Gastroesophageal sphincter (tissue), 3 donors: ENCODE results near the gene TRIM8.

Source experiments
- CTCF ChIP-seq, 4 experiments: fragments of 200-600 bp in 2 of 4; fragments of 450-650 bp in 2 of 4; sonication (generic) in 1 of 4; IDR thresholded peaks; one replicate each; pipeline ENCODE4 v1.5.1; 2017 to 2019; ENCODE audit warnings: antibody characterized with exemption in 4 of 4, mild to moderate bottlenecking in 2 of 4, moderate library complexity in 2 of 4
- POLR2A ChIP-seq, 2 donors: fragments of 450-650 bp; IDR thresholded peaks; one replicate each; pipeline ENCODE4 v1.6.1; 2017; ENCODE audit warnings: antibody characterized with exemption in 2 of 2, mild to moderate bottlenecking in 2 of 2, moderate library complexity in 1 of 2
- POLR2AphosphoS5 ChIP-seq: sonication (generic); formaldehyde crosslinking; IDR thresholded peaks from one replicate; pipeline ENCODE4 v1.6.1; 2017; ENCODE audit warnings: antibody characterized with exemption

- TF ChIP-seq CTCF (IDR thresholded peaks at IDR 0.05) = no peak
- no peak for TF ChIP-seq POLR2AphosphoS5
- no peak for TF ChIP-seq POLR2A (IDR thresholded peaks at IDR 0.05)
These were observed 18.1 kb upstream of the TRIM8 start for GRCh38 chr10:102626026-102626685.
